GM21528 (cell line): ENCODE results near the gene MLLT10.

Experiments used
- ATAC-seq: cut with Tn5 transposase; IDR thresholded peaks from one replicate; pipeline ENCODE4 v1.9.1; 2021; ENCODE audit warnings: mild to moderate bottlenecking, moderate library complexity; ENCODE audit not compliant: unreplicated experiment, low FRiP score

MLLT10 gene

GRCh38 chr10:21722209-21722608, 188.2 kb downstream of the MLLT10 start:
- no peak for ATAC-seq

- ATAC-seq, result no peak
These were observed 190.1 kb downstream of the MLLT10 start for GRCh38 chr10:21724020-21724589.

- ATAC-seq, result peak; percentile 84
These were observed 190.8 kb downstream of the MLLT10 start for GRCh38 chr10:21724687-21725367.

- no peak for ATAC-seq
These were observed 192.7 kb downstream of the MLLT10 start for GRCh38 chr10:21726601-21727225.

- no peak for ATAC-seq
These were observed 193.6 kb downstream of the MLLT10 start for GRCh38 chr10:21727452-21728168.

GRCh38 chr10:21728618-21729017, 194.6 kb downstream of the MLLT10 start:
- ATAC-seq, result no peak

GRCh38 chr10:21732067-21732772, 198.2 kb downstream of the MLLT10 start:
- peak; percentile 63 for ATAC-seq

- no peak for ATAC-seq
These were observed 199.7 kb downstream of the MLLT10 start for GRCh38 chr10:21733710-21734109.

- ATAC-seq, result no peak
These were observed 203.1 kb downstream of the MLLT10 start for GRCh38 chr10:21737106-21737505.

- ATAC-seq, result no peak
These were observed 207.0 kb downstream of the MLLT10 start for GRCh38 chr10:21740989-21741388.

GRCh38 chr10:21742740-21743412, 208.8 kb downstream of the MLLT10 start:
- no peak for ATAC-seq

GRCh38 chr10:21744223-21744622, 210.2 kb downstream of the MLLT10 start:
- ATAC-seq, result no peak

- ATAC-seq, result no peak
These were observed 212.1 kb downstream of the MLLT10 start for GRCh38 chr10:21746118-21746517.

GRCh38 chr10:21747809-21748208, 213.8 kb downstream of the MLLT10 start:
- no peak for ATAC-seq

GRCh38 chr10:21749788-21750187, 215.8 kb downstream of the MLLT10 start:
- ATAC-seq, result no peak

GRCh38 chr10:21750424-21750823, 216.4 kb downstream of the MLLT10 start:
- ATAC-seq, result no peak

GRCh38 chr10:21751341-21752310, 217.6 kb downstream of the MLLT10 start:
- ATAC-seq, result no peak

- no peak for ATAC-seq
These were observed 219.7 kb downstream of the MLLT10 start for GRCh38 chr10:21753497-21754270.
